ENCODE measurements around the gene ASAP2.

- no peak for TF ChIP-seq NFIC (IDR thresholded peaks at IDR 0.05)
- TF ChIP-seq SIX5 (IDR thresholded peaks at IDR 0.05; ENCODE audit: borderline replicate concordance in 1 of 2, insufficient read depth in 1 of 2, low read depth in 1 of 2, low read length in 2 of 2): no peak
These were observed 166.9 kb downstream of the ASAP2 start for GRCh38 chr2:9373476-9373875.
